SU-DHL-6 (cell line): ENCODE results near the gene GUCY1A1.

Source experiments
- CTCF ChIP-seq: fragments of 200-600 bp; sonication (generic); IDR thresholded peaks from one replicate; pipeline ENCODE4 v1.5.1; 2017; ENCODE audit warnings: antibody characterized with exemption, mild to moderate bottlenecking, low read length, moderate library complexity; ENCODE audit not compliant: insufficient read depth, poor library complexity, severe bottlenecking
- EZH2phosphoT487 ChIP-seq: fragments of 200-600 bp; sonication (generic), shearing (Covaris generic); conservative IDR thresholded peaks from 2 replicates; pipeline ENCODE4 v1.6.1; 2018; ENCODE audit warnings: mild to moderate bottlenecking, antibody characterized with exemption, low read length, moderate library complexity, mixed read lengths

- no peak for TF ChIP-seq EZH2phosphoT487
- no peak for TF ChIP-seq CTCF
Observed at GRCh38 chr4:155693015-155693663, 26.5 kb downstream of the GUCY1A1 start.
